Muscle layer of duodenum (tissue), 2 donors: ENCODE results near the gene PPFIBP2.

Experiments used
- H3K27ac ChIP-seq: one replicate; pipeline ENCODE4 v1.7.0; 2013; ENCODE audit warnings: mild to moderate bottlenecking, low read length
- H3K27me3 ChIP-seq: one replicate; pipeline ENCODE4 v1.7.0; 2013; ENCODE audit warnings: low read depth, mild to moderate bottlenecking, control low read depth, low read length
- H3K36me3 ChIP-seq, 2 donors: one replicate each; pipeline ENCODE4 v1.7.0; 2013; ENCODE audit warnings: low read length in 2 of 2, control low read depth in 1 of 2, mild to moderate bottlenecking in 1 of 2; ENCODE audit not compliant: insufficient read depth in 2 of 2, control insufficient read depth in 1 of 2
- H3K4me1 ChIP-seq, 2 donors: one replicate each; pipeline ENCODE4 v1.7.0; 2013; ENCODE audit warnings: low read length in 2 of 2, mild to moderate bottlenecking in 2 of 2, control low read depth in 1 of 2, moderate library complexity in 1 of 2; ENCODE audit not compliant: insufficient read depth in 2 of 2, control insufficient read depth in 1 of 2
- H3K4me3 ChIP-seq, 2 donors: one replicate each; pipeline ENCODE4 v1.7.0; 2013; ENCODE audit warnings: low read length in 2 of 2, low read depth in 1 of 2, mild to moderate bottlenecking in 1 of 2
- H3K9me3 ChIP-seq, 2 donors: one replicate each; pipeline ENCODE4 v1.7.0; 2013; ENCODE audit warnings: low read length in 2 of 2, control low read depth in 1 of 2, mild to moderate bottlenecking in 1 of 2; ENCODE audit not compliant: control insufficient read depth in 1 of 2
- donor health status: healthy.

PPFIBP2 gene

GRCh38 chr11:7513234-7514098 is at the start of gene PPFIBP2:
Gene PPFIBP2 (plus strand): TSS chr11:7513999. CDS start chr11:7549476, 35,477 bp downstream.
- Histone ChIP-seq H3K27ac (peak within 1 kb of the TSS; percentile 90), H3K4me1 (peaks cover 12 to 33% of the 10 kb centered on the region in 2 donors), H3K36me3 (no peaks in the 10 kb centered on the region), H3K9me3 (no peaks in the 10 kb centered on the region), H3K27me3 (no peaks in the 10 kb centered on the region), H3K4me3 (peak within 1 kb of the TSS; percentile 85 to 88)

GRCh38 chr11:7467652-7468051 is 46.1 kb upstream of the PPFIBP2 start:
- H3K4me1 ChIP-seq: no peaks in the 10 kb centered on the region
- no peaks in the 10 kb centered on the region for H3K9me3 ChIP-seq
- no peaks in the 10 kb centered on the region for H3K36me3 ChIP-seq
- H3K27ac ChIP-seq: no peak overlapping the region
- H3K27me3 ChIP-seq: no peaks in the 10 kb centered on the region
- H3K4me3 ChIP-seq: no peak overlapping the region

- no peaks in the 10 kb centered on the region for H3K27me3 ChIP-seq
- H3K27ac ChIP-seq: no peak overlapping the region
- H3K9me3 ChIP-seq: no peaks in the 10 kb centered on the region
- H3K4me3 ChIP-seq: no peak overlapping the region
- no peaks in the 10 kb centered on the region for H3K4me1 ChIP-seq
- H3K36me3 ChIP-seq: no peaks in the 10 kb centered on the region
Observed at GRCh38 chr11:7469351-7469865, 44.4 kb upstream of the PPFIBP2 start.

- Histone ChIP-seq H3K27me3 (no peaks in the 10 kb centered on the region), H3K4me1 (no peaks in the 10 kb centered on the region), H3K9me3 (no peaks in the 10 kb centered on the region), H3K4me3 (no peak overlapping the region), H3K27ac (no peak overlapping the region), H3K36me3 (no peaks in the 10 kb centered on the region)
Observed at GRCh38 chr11:7471071-7471470, 42.7 kb upstream of the PPFIBP2 start.

GRCh38 chr11:7473717-7474116 is 40.1 kb upstream of the PPFIBP2 start:
- Histone ChIP-seq H3K4me3 (no peak overlapping the region), H3K27me3 (no peaks in the 10 kb centered on the region), H3K27ac (no peak overlapping the region), H3K9me3 (no peaks in the 10 kb centered on the region), H3K36me3 (no peaks in the 10 kb centered on the region), H3K4me1 (no peaks in the 10 kb centered on the region)

- Histone ChIP-seq H3K27me3 (no peaks in the 10 kb centered on the region), H3K4me1 (no peaks in the 10 kb centered on the region), H3K36me3 (no peaks in the 10 kb centered on the region), H3K4me3 (no peak overlapping the region), H3K9me3 (no peaks in the 10 kb centered on the region), H3K27ac (no peak overlapping the region)
Observed at GRCh38 chr11:7480113-7480512, 33.7 kb upstream of the PPFIBP2 start.

- H3K27me3 ChIP-seq: no peaks in the 10 kb centered on the region
- no peaks in the 10 kb centered on the region for H3K9me3 ChIP-seq
- no peaks in the 10 kb centered on the region for H3K4me1 ChIP-seq
- no peak overlapping the region for H3K4me3 ChIP-seq
- no peak overlapping the region for H3K27ac ChIP-seq
- no peaks in the 10 kb centered on the region for H3K36me3 ChIP-seq
Observed at GRCh38 chr11:7484131-7484530, 29.7 kb upstream of the PPFIBP2 start.

- H3K4me1 ChIP-seq: no peaks in the 10 kb centered on the region
- H3K4me3 ChIP-seq: peak overlapping the region in 1 of 2 donors; percentile 59
- no peaks in the 10 kb centered on the region for H3K36me3 ChIP-seq
- H3K9me3 ChIP-seq: no peaks in the 10 kb centered on the region
- H3K27ac ChIP-seq: peak overlapping the region; percentile 10
- no peaks in the 10 kb centered on the region for H3K27me3 ChIP-seq
Observed at GRCh38 chr11:7484645-7485044, 29.2 kb upstream of the PPFIBP2 start.

GRCh38 chr11:7485186-7486097 is 28.4 kb upstream of the PPFIBP2 start, which contains the start of gene OLFML1:
Gene OLFML1 (plus strand): TSS chr11:7485506. CDS start chr11:7485876, 370 bp downstream.
- H3K4me3 ChIP-seq: peak within 1 kb of the TSS; percentile 59 to 65

GRCh38 chr11:7486098-7486780 is 27.6 kb upstream of the PPFIBP2 start:
- peak overlapping the region; percentile 59 to 65 for H3K4me3 ChIP-seq
- no peaks in the 10 kb centered on the region for H3K4me1 ChIP-seq
- H3K36me3 ChIP-seq: no peaks in the 10 kb centered on the region
- H3K27ac ChIP-seq: no peak overlapping the region
- H3K27me3 ChIP-seq: no peaks in the 10 kb centered on the region
- no peaks in the 10 kb centered on the region for H3K9me3 ChIP-seq

More at GRCh38 chr11:7485186-7486097, 28.4 kb upstream of the PPFIBP2 start, which contains the start of gene OLFML1:
- H3K4me1 ChIP-seq: no peaks in the 10 kb centered on the region
- no peaks in the 10 kb centered on the region for H3K36me3 ChIP-seq
- no peaks in the 10 kb centered on the region for H3K9me3 ChIP-seq
- no peaks in the 10 kb centered on the region for H3K27me3 ChIP-seq
- H3K27ac ChIP-seq: peak within 1 kb of the TSS; percentile 10
